ENCODE results near the gene FYN.

FYN gene

DNA sequence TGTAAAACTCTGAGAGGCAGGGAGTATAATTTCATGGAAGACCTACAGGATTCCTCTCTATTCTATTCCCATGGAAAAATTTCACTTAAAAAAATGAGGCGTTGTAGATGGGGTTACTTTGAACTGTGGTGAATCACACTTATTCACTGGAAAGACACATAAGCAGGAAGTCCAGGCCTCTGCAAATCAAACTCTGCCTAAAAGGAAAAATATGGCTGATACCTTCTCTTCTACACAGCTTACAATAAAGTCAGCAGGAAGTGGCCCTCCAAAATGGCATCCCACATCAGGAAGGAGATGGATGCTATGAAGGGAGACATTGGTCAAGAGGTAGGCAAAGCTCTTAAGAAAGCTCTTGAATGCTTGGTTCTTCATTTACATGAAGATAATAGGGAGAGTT lies 115.9 kb downstream of the FYN start:
- no peak overlapping the region for H3K4me3 ChIP-seq (ENCODE audit: low read depth, low read length)
- TF ChIP-seq CTCF (conservative IDR thresholded peaks at IDR 0.05; ENCODE audit: low read depth, low read length), result no peak
- DNase-seq (ENCODE audit: low read depth), result peak; percentile 60

DNA sequence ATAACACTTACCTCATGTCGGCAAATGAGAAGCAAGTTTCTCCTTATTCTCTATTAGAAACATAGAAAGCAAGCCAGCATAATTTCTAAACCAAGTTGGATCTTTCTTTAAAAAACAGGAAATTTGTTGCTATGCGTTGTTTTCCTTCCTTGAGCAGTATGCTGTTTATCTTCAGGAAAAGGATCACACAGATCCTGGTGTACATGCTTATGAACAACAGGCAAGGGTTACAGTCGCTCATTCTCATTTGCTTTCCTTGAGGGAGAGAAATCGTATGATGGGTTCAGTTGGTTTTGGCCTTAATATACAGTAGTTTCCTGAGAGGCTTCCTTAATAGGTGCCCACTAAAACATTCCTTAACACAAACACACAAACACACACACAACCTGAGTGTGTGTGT lies 118.8 kb downstream of the FYN start:
- DNase-seq (ENCODE audit: low read depth), result no peak
- H3K4me3 ChIP-seq (ENCODE audit: low read depth, low read length), result no peak overlapping the region
- no peak for TF ChIP-seq CTCF (conservative IDR thresholded peaks at IDR 0.05; ENCODE audit: low read depth, low read length)

GRCh38 chr6:111753573-111753972 lies 119.7 kb downstream of the FYN start:
- no peak for TF ChIP-seq CTCF (conservative IDR thresholded peaks at IDR 0.05; ENCODE audit: low read depth, low read length)
- no peak for DNase-seq (ENCODE audit: low read depth)
- no peak overlapping the region for H3K4me3 ChIP-seq (ENCODE audit: low read depth, low read length)

DNA sequence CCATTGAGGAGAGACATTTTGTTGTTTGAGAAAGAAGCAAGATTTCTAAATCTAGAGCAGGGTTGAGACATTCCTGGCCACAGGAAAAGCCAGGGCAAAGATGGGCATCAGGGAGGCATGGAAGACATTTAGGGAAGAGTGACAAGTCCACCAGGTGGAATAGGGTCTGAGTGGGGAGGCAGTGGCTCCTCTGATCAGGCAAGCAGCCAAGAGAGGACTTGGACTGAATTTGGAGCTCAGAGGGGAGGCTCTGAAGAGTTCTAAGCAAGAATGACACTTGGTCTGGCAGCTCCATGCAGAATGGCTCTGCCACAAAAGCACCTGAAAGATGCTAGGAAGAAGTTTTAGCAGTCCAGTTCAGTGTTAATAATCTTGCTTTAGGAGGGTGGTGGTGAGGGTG lies 120.8 kb downstream of the FYN start:
- H3K4me3 ChIP-seq (ENCODE audit: low read depth, low read length), result no peak overlapping the region
- TF ChIP-seq CTCF (conservative IDR thresholded peaks at IDR 0.05; ENCODE audit: low read depth, low read length), result no peak
- no peak for DNase-seq (ENCODE audit: low read depth)

GRCh38 chr6:111750753-111751673 lies 122.2 kb downstream of the FYN start:
- no peak for TF ChIP-seq CTCF (conservative IDR thresholded peaks at IDR 0.05; ENCODE audit: low read depth, low read length)
- DNase-seq (ENCODE audit: low read depth), result peak; percentile 84
- no peak overlapping the region for H3K4me3 ChIP-seq (ENCODE audit: low read depth, low read length)

GRCh38 chr6:111750153-111750552 lies 123.1 kb downstream of the FYN start:
- no peak for TF ChIP-seq CTCF (conservative IDR thresholded peaks at IDR 0.05; ENCODE audit: low read depth, low read length)
- no peak for DNase-seq (ENCODE audit: low read depth)

DNA sequence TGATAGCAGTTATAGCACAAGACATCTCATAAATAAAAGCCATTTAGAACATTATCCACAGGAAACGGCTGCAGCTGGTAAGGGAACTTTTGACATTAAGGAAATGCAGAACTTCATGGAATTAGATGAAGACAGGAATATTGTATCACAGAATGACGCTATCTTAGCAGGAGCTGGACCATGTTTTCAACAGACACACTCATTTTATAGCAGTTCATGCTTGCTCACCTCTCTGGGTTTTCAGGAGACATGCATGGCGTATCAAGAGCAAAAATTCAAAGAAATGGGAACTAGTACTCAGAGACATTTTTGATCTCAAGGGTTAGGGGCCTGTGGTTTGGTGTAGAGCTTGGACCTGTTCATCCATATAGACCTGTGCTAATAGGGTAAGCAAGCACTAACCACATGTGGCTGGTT lies 125.0 kb downstream of the FYN start:
- no peak overlapping the region for H3K4me3 ChIP-seq (ENCODE audit: low read depth, low read length)
- TF ChIP-seq CTCF (conservative IDR thresholded peaks at IDR 0.05; ENCODE audit: low read depth, low read length), result no peak
- no peak for DNase-seq (ENCODE audit: low read depth)

More at GRCh38 chr6:111750153-111750552, 123.1 kb downstream of the FYN start:
- H3K4me3 ChIP-seq (ENCODE audit: low read depth, low read length), result no peak overlapping the region

Data from choroid plexus epithelial cell (primary cell).